SK-N-SH (cell line): Measurements from ENCODE around the gene CCDC112. TPM values are rescaled to one million over a fixed set of nuclear protein-coding genes. Genes with fewer than 3 reads are reported as not detected.

Source experiments
- CTCF ChIA-PET: fragments of 300-600, 350-600 bp; formaldehyde crosslinking; extraction: SDS; loops from one replicate; lab custom pipeline; 2021; lab: Yijun Ruan, JAX
- POLR2A ChIA-PET: fragments of 350-600 bp; sonication (Branson Sonifier 250); formaldehyde crosslinking; extraction: SDS; loops from one replicate; lab custom pipeline; 2020; ENCODE audit warnings: antibody characterized with exemption, inconsistent platforms; lab: Yijun Ruan, JAX
- DNase-seq: peaks from one replicate; pipeline ENCODE4 v3.0.0; 2012
- H2AFZ ChIP-seq: fragments of 200-600 bp; sonication (generic); 2 replicates; pipeline ENCODE4 v1.8.1; 2016; ENCODE audit warnings: antibody characterized with exemption, mild to moderate bottlenecking, low read depth
- H3F3A ChIP-seq: fragments of 200-600 bp; sonication (generic); replicated peaks from 2 replicates; pipeline ENCODE3; 2016; ENCODE audit warnings: antibody characterized with exemption, mild to moderate bottlenecking; ENCODE audit not compliant: insufficient read depth
- H3K27ac ChIP-seq, 2 experiments: fragments of 200-500 bp in 1 of 2; fragments of 200-600 bp in 1 of 2; sonication (Bioruptor generic) in 1 of 2; sonication (generic), shearing (Covaris generic) in 1 of 2; 2 replicates each; pipeline versions ENCODE4 v1.5.1 to v1.6.1; 2014 to 2016; ENCODE audit warnings: low read depth in 2 of 2, inconsistent platforms in 1 of 2, low read length in 1 of 2, mild to moderate bottlenecking in 1 of 2, mixed read lengths in 1 of 2
- H3K27me3 ChIP-seq: fragments of 200-600 bp; sonication (generic), shearing (Covaris generic); 2 replicates; pipeline ENCODE4 v1.6.1; 2016; ENCODE audit warnings: mixed run types; ENCODE audit not compliant: insufficient read depth
- H3K36me3 ChIP-seq, 2 experiments: fragments of 200-500 bp in 1 of 2; fragments of 200-600 bp in 1 of 2; sonication (Bioruptor generic) in 1 of 2; sonication (generic) in 1 of 2; replicated peaks in 1 of 2; 2 replicates each; pipeline versions ENCODE3 to v1.5.1; 2014 to 2016; ENCODE audit warnings: low read length in 1 of 2, mild to moderate bottlenecking in 1 of 2; ENCODE audit not compliant: insufficient read depth in 2 of 2, control insufficient read depth in 1 of 2
- H3K4me1 ChIP-seq, 2 experiments: fragments of 200-500 bp in 1 of 2; fragments of 200-600 bp in 1 of 2; sonication (Bioruptor generic) in 1 of 2; sonication (generic), shearing (Covaris generic) in 1 of 2; 2 replicates each; pipeline versions ENCODE4 v1.5.1 to v1.6.1; 2014 to 2016; ENCODE audit warnings: low read depth in 1 of 2, low read length in 1 of 2, mixed run types in 1 of 2; ENCODE audit not compliant: insufficient read depth in 2 of 2, control insufficient read depth in 1 of 2
- H3K4me2 ChIP-seq: fragments of 200-600 bp; sonication (generic), shearing (Covaris generic); 2 replicates; pipeline ENCODE4 v1.6.1; 2017; ENCODE audit warnings: mixed run types
- H3K4me3 ChIP-seq, 2 experiments: fragments of 200-500 bp in 1 of 2; fragments of 200-600 bp in 1 of 2; sonication (Bioruptor generic) in 1 of 2; sonication (generic), shearing (Covaris generic) in 1 of 2; 2 replicates each; pipeline versions ENCODE4 v1.5.1 to v1.8.1; 2014 to 2016; ENCODE audit warnings: low read depth in 2 of 2, inconsistent platforms in 1 of 2, low read length in 1 of 2, mild to moderate bottlenecking in 1 of 2, mixed read lengths in 1 of 2, moderate library complexity in 1 of 2
- H3K79me2 ChIP-seq: fragments of 200-600 bp; sonication (generic); 2 replicates; pipeline ENCODE4 v1.8.1; 2017; ENCODE audit warnings: mild to moderate bottlenecking; ENCODE audit not compliant: insufficient read depth
- H3K9ac ChIP-seq: fragments of 200-600 bp; sonication (generic); 2 replicates; pipeline ENCODE4 v1.6.1; 2017; ENCODE audit warnings: mixed run types
- H3K9me2 ChIP-seq: fragments of 200-600 bp; sonication (generic); 2 replicates; pipeline ENCODE4 v1.6.1; 2017; ENCODE audit warnings: mixed run types
- H3K9me3 ChIP-seq: fragments of 200-600 bp; sonication (generic); 2 replicates; pipeline ENCODE4 v1.6.1; 2017; ENCODE audit warnings: mixed run types, mild to moderate bottlenecking, moderate library complexity
- H4K20me1 ChIP-seq: fragments of 200-600 bp; sonication (generic); 2 replicates; pipeline ENCODE4 v1.6.1; 2017; ENCODE audit warnings: mild to moderate bottlenecking, mixed run types; ENCODE audit not compliant: insufficient read depth
- CTCF ChIP-seq: fragments of 200-600 bp; sonication (generic); IDR thresholded peaks from 2 replicates; pipeline ENCODE4 v1.6.1; 2017; ENCODE audit warnings: antibody characterized with exemption, mild to moderate bottlenecking, moderate library complexity
- ELF1 ChIP-seq: IDR thresholded peaks from 2 replicates; pipeline ENCODE4 v1.4.0; 2012
- EP300 ChIP-seq, 2 experiments: IDR thresholded peaks; 2 replicates each; pipeline versions ENCODE4 v1.4.0 to v1.6.1; 2012; ENCODE audit warnings: borderline replicate concordance in 1 of 2, low read depth in 1 of 2, low read length in 1 of 2
- FOSL2 ChIP-seq: IDR thresholded peaks from 2 replicates; pipeline ENCODE4 v1.4.0; 2012; ENCODE audit warnings: low read depth, mild to moderate bottlenecking, moderate library complexity, borderline replicate concordance
- FOXJ3 ChIP-seq: sonication (generic); formaldehyde crosslinking; IDR thresholded peaks from 2 replicates; pipeline ENCODE4 v1.5.1; 2020; ENCODE audit warnings: mild to moderate bottlenecking, missing genetic modification reagents
- GABPA ChIP-seq: IDR thresholded peaks from 2 replicates; pipeline ENCODE4 v1.4.0; 2012; ENCODE audit warnings: low read depth, mild to moderate bottlenecking
- MAX ChIP-seq: IDR thresholded peaks from 2 replicates; pipeline ENCODE4 v1.4.0; 2012; ENCODE audit warnings: low read depth
- NRF1 ChIP-seq: IDR thresholded peaks from 2 replicates; pipeline ENCODE4 v1.6.1; 2012; ENCODE audit warnings: low read depth, mild to moderate bottlenecking, low read length
- REST ChIP-seq: IDR thresholded peaks from 2 replicates; pipeline ENCODE4 v1.6.1; 2012; ENCODE audit warnings: mild to moderate bottlenecking, low read depth, low read length, moderate library complexity
- RXRA ChIP-seq: IDR thresholded peaks from 2 replicates; pipeline ENCODE4 v1.4.0; 2012; ENCODE audit warnings: low read depth, mild to moderate bottlenecking, borderline replicate concordance
- SIN3A ChIP-seq: IDR thresholded peaks from 2 replicates; pipeline ENCODE4 v1.6.1; 2012; ENCODE audit warnings: low read depth, mild to moderate bottlenecking, low read length, moderate library complexity, borderline replicate concordance
- TEAD4 ChIP-seq: IDR thresholded peaks from 2 replicates; pipeline ENCODE4 v1.4.0; 2012; ENCODE audit warnings: mild to moderate bottlenecking, borderline replicate concordance; ENCODE audit not compliant: insufficient read depth
- USF1 ChIP-seq: IDR thresholded peaks from 2 replicates; pipeline ENCODE4 v1.4.0; 2012; ENCODE audit warnings: low read depth, borderline replicate concordance
- USF2 ChIP-seq: fragments of 150-350 bp; IDR thresholded peaks from 2 replicates; pipeline ENCODE4 v1.6.1; 2017; ENCODE audit warnings: antibody characterized with exemption, low read length, low read depth, borderline replicate concordance
- YY1 ChIP-seq: IDR thresholded peaks from 2 replicates; pipeline ENCODE4 v1.4.0; 2012; ENCODE audit warnings: low read depth, mild to moderate bottlenecking
- ZBTB33 ChIP-seq: IDR thresholded peaks from 2 replicates; pipeline ENCODE4 v1.4.0; 2012; ENCODE audit warnings: low read depth, borderline replicate concordance
- WGBS: methylation state at CpG from one replicate; pipeline ENCODE4 v1.1.6; 2017; ENCODE audit warnings: low lambda C conversion rate; 5-methylcytosine and 5-hydroxymethylcytosine counted together
- polyA plus RNA-seq, 3 experiments: library from polyadenylated mRNA; depleted of rRNA; stranded (reverse); fragments of >200 nt; gene quantifications; 2 replicates each; pipeline ENCODE4 v1.2.3, GENCODE V29; 2012

CCDC112 gene
- polyA plus RNA-seq, 1 of the 3 experiments (the other 2 are of a cell fraction), result 2.3 TPM

GRCh38 chr5:115264786-115265185 is 31.7 kb downstream of the CCDC112 start:
- no peak overlapping the region for H2AFZ ChIP-seq
- H3K4me1 ChIP-seq, result peaks cover 5 to 11% of the 10 kb centered on the region in 2 experiments; a peak in 2 of 4 replicates
- no peaks in the 10 kb centered on the region for H3K9me3 ChIP-seq
- H4K20me1 ChIP-seq, result 0 out of 2 replicates have a peak, but pooled peaks cover 2% of the 10 kb centered on the region
- no peak overlapping the region for H3K9ac ChIP-seq
- POLR2A ChIA-PET, result interaction anchor here (0.6 to 1.3 kb wide), 2 partner anchors 27 to 32 kb away, joined by 3 read pairs; partner anchors contain the start of gene CCDC112
- H3K36me3 ChIP-seq, result peaks cover 20 to 22% of the 10 kb centered on the region in 2 experiments
- H3K27me3 ChIP-seq, result no peaks in the 10 kb centered on the region
- DNase-seq, result no peak
- no peaks in the 10 kb centered on the region for H3K9me2 ChIP-seq
- H3K79me2 ChIP-seq, result peaks cover 27% of the 10 kb centered on the region
- H3K27ac ChIP-seq, result no peak overlapping the region
- H3K4me2 ChIP-seq, result no peak overlapping the region
- H3F3A ChIP-seq, result peaks cover 18% of the 10 kb centered on the region
- TF ChIP-seq GABPA, result no peak
- no peak for TF ChIP-seq REST
- TF ChIP-seq YY1, result no peak
- TF ChIP-seq SIN3A, result no peak
- no peak for TF ChIP-seq USF1
- TF ChIP-seq MAX, result no peak
- TF ChIP-seq FOXJ3 (CRISPR knock-in tag), result no peak
- TF ChIP-seq CTCF, result no peak
- TF ChIP-seq ZBTB33, result no peak
- TF ChIP-seq ELF1, result no peak
- TF ChIP-seq TEAD4, result no peak
- no peak for TF ChIP-seq FOSL2
- TF ChIP-seq USF2, result no peak
- TF ChIP-seq EP300 (IDR thresholded peaks at IDR 0.05; ENCODE audit: borderline replicate concordance in 1 of 2, low read depth in 1 of 2, low read length in 1 of 2), result no peak
- no peak for TF ChIP-seq NRF1
- TF ChIP-seq RXRA, result no peak
- TF ChIP-seq, all 33 proteins: peak for 0
- WGBS, result 92% methylated on average over 12 of the region's 13 CpGs
- H3K4me3 ChIP-seq, result no peak overlapping the region
- CTCF ChIA-PET, result no interaction called here
